Thymus (tissue), 11 donors: ENCODE measurements around the gene ZNF341. TPM values are rescaled to one million over a fixed set of nuclear protein-coding genes. Genes with fewer than 3 reads are reported as not detected.
A peak's percentile ranks its signal among the peaks of the same experiment; 100 is the strongest.

Source experiments
- DNase-seq, 9 donors: peaks; one replicate each; pipeline ENCODE4 v3.0.0-alpha.2; 2013; ENCODE audit warnings: low spot score in 9 of 9, low read depth in 6 of 9, missing footprints in 1 of 9
- H3K27ac ChIP-seq, 2 donors: one replicate each; pipeline ENCODE4 v1.5.1; 2013; ENCODE audit warnings: control low read depth in 1 of 2, low read depth in 1 of 2, low read length in 1 of 2, mild to moderate bottlenecking in 1 of 2, moderate library complexity in 1 of 2
- H3K27me3 ChIP-seq, 2 donors: one replicate each; pipeline ENCODE4 v1.5.1; 2013; ENCODE audit warnings: low read length in 1 of 2; ENCODE audit not compliant: control insufficient read depth in 2 of 2, insufficient read depth in 1 of 2
- H3K36me3 ChIP-seq, 2 donors: one replicate each; pipeline ENCODE4 v1.5.1; 2013; ENCODE audit warnings: low read length in 1 of 2, mild to moderate bottlenecking in 1 of 2, moderate library complexity in 1 of 2; ENCODE audit not compliant: control insufficient read depth in 2 of 2, insufficient read depth in 2 of 2
- H3K4me1 ChIP-seq, 2 donors: one replicate each; pipeline ENCODE4 v1.5.1; 2013; ENCODE audit warnings: low read length in 2 of 2; ENCODE audit not compliant: control insufficient read depth in 2 of 2, insufficient read depth in 2 of 2
- H3K4me3 ChIP-seq, 2 donors: one replicate each; pipeline ENCODE4 v1.5.1; 2013; ENCODE audit warnings: low read length in 2 of 2, control low read depth in 1 of 2, mild to moderate bottlenecking in 1 of 2
- H3K9me3 ChIP-seq, 2 donors: one replicate each; pipeline ENCODE4 v1.5.1; 2013; ENCODE audit warnings: low read length in 1 of 2, mild to moderate bottlenecking in 1 of 2; ENCODE audit not compliant: control insufficient read depth in 2 of 2, insufficient read depth in 1 of 2
- WGBS: extraction: QIAGEN DNeasy Blood & Tissue Kit; methylation state at CpG from one replicate; pipeline ENCODE4 v1.1.7; 2013; 5-methylcytosine and 5-hydroxymethylcytosine counted together
- polyA plus RNA-seq: library from polyadenylated mRNA; stranded (reverse); fragments of 200-250 nt; gene quantifications from one replicate; pipeline ENCODE4 v1.2.3, GENCODE V29; 2013
- total RNA-seq: library from RNA; stranded (reverse); fragments of 120-200 nt; gene quantifications from one replicate; pipeline ENCODE4 v1.2.4, GENCODE V29; 2013
- donor health status: healthy.

The ZNF341 gene
- total and polyA plus RNA-seq, 2 donors, result 1.6 to 4.7 TPM

DNA sequence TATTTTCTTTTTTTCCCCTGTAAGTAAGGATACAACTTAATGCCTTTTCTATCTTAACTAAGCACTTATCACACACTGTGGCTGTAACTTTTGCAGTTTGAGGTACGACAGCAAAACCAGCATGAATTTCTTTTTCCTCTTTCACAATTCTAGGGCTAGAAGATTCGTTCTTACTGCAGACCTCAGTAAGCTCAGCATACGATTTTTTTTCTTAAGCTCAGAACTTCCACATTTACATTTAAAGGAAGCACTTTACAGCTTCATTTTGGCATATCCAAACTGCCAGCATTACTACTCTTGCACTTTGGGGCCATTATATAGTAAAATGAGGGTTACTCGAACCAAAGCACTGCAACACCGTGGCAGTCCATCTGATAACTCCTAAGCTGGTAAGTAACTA lies 78.5 kb downstream of the ZNF341 start:
- Histone ChIP-seq H3K36me3 (peaks cover 0 to 6% of the 10 kb centered on the region in 2 donors), H3K27me3 (no peaks in the 10 kb centered on the region), H3K4me1 (peaks cover 23 to 32% of the 10 kb centered on the region in 2 donors), H3K9me3 (no peaks in the 10 kb centered on the region), H3K4me3 (no peak overlapping the region), H3K27ac (no peak overlapping the region)
- DNase-seq, result no peak
- 71% methylated on average over 5 of the region's 5 CpGs for whole genome bisulfite sequencing

- H3K4me3 ChIP-seq, result peak within 1 kb of the TSS; percentile 67 to 94
Observed at GRCh38 chr20:33810885-33811775, 79.3 kb downstream of the ZNF341 start, which contains the start of gene CHMP4B. Gene CHMP4B, plus strand, starts transcription at chr20:33811348. Its CDS starts 121 bp downstream, at chr20:33811469.

DNA sequence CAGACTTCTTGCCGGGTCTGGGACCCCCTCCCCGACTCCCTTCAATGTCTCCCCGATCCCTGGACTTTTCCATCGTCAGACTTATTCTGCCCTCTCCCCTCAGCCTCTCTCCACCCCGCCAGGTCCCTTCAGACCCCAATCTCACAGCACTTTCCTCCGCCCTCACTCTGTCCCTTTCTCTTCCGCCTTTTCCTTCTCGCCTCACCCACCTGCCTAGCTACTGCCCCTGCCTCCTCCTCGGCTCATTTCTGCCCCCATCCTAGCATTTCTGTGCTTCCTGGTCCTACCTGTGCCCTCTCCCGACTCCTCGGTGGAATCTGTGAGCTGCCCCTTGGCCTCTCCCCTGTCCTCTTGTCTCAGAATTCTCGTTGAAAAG lies 80.0 kb downstream of the ZNF341 start:
- WGBS, result under 1% methylated on average over 12 of the region's 12 CpGs
- H3K9me3 ChIP-seq, result no peaks in the 10 kb centered on the region
- H3K27me3 ChIP-seq, result no peaks in the 10 kb centered on the region
- peaks cover 27 to 41% of the 10 kb centered on the region in 2 donors for H3K4me1 ChIP-seq
- peak in 3 of 9 donors; percentile 11 to 65 (median 40) for DNase-seq
- peaks cover 0 to 11% of the 10 kb centered on the region in 2 donors for H3K36me3 ChIP-seq
- peak overlapping the region; percentile 67 to 94 for H3K4me3 ChIP-seq
- peak overlapping the region; percentile 62 to 89 for H3K27ac ChIP-seq

More at GRCh38 chr20:33810885-33811775, 79.3 kb downstream of the ZNF341 start, which contains the start of gene CHMP4B:
- Histone ChIP-seq H3K4me1 (peaks cover 27 to 41% of the 10 kb centered on the region in 2 donors), H3K27ac (peak within 1 kb of the TSS; percentile 62 to 89), H3K9me3 (no peaks in the 10 kb centered on the region), H3K36me3 (peaks cover 0 to 10% of the 10 kb centered on the region in 2 donors), H3K27me3 (no peaks in the 10 kb centered on the region)
- DNase-seq, result peak; percentile 96 to 99 (median 97)
- whole genome bisulfite sequencing, result 1% methylated on average over 71 of the region's 71 CpGs

GRCh38 chr20:33812152-33812849 lies 80.5 kb downstream of the ZNF341 start:
- Histone ChIP-seq H3K4me3 (peak overlapping the region; percentile 67 to 94), H3K9me3 (no peaks in the 10 kb centered on the region), H3K27me3 (no peaks in the 10 kb centered on the region), H3K27ac (peak overlapping the region; percentile 64 to 89), H3K4me1 (peaks cover 27 to 41% of the 10 kb centered on the region in 2 donors), H3K36me3 (peaks cover 0 to 11% of the 10 kb centered on the region in 2 donors)
- peak in 3 of 9 donors; percentile 19 to 64 (median 35) for DNase-seq
- WGBS, result 12% methylated on average over 14 of the region's 14 CpGs

DNA sequence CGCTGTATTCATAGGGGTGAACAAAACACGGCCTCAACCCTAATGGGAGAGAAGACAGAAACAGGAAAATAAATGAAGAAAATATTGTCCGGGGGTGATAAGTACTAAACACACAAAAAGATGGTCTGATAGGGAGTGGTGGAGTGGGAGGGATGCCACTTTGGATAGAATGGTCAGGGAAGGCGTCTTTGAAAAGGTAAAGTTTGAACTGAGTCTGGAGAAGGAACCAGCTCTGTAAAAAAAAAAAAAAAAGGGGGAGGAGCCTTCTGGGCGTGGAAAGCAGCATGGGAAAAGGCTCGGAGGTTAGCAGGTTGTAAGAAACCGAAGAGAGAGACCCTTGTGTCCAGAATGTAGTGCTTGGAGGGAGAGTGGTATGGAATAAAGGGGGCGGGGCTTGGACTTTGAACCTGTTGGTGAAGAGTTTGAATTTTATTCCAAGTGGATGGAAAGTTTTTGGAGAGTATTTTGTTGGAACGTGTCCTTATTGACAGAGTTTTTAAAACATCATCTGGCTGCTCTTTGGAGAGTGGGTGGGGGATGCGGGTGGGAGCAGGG lies 81.2 kb downstream of the ZNF341 start:
- peaks cover 0 to 11% of the 10 kb centered on the region in 2 donors for H3K36me3 ChIP-seq
- WGBS, result 55% methylated on average over 10 of the region's 10 CpGs
- peak overlapping the region; percentile 67 to 94 for H3K4me3 ChIP-seq
- H3K27ac ChIP-seq, result peak overlapping the region in 1 of 2 donors; percentile 89
- peaks cover 27 to 41% of the 10 kb centered on the region in 2 donors for H3K4me1 ChIP-seq
- peak in 1 of 9 donors; percentile 52 for DNase-seq
- H3K9me3 ChIP-seq, result no peaks in the 10 kb centered on the region
- H3K27me3 ChIP-seq, result no peaks in the 10 kb centered on the region

GRCh38 chr20:33814238-33814712 lies 82.5 kb downstream of the ZNF341 start:
- 40% methylated on average over 5 of the region's 5 CpGs for WGBS
- no peak overlapping the region for H3K4me3 ChIP-seq
- H3K27me3 ChIP-seq, result no peaks in the 10 kb centered on the region
- H3K4me1 ChIP-seq, result peaks cover 27 to 41% of the 10 kb centered on the region in 2 donors
- peak overlapping the region; percentile 46 to 62 for H3K27ac ChIP-seq
- no peaks in the 10 kb centered on the region for H3K9me3 ChIP-seq
- DNase-seq, result peak in 3 of 9 donors; percentile 21 to 56 (median 42)
- peaks cover 0 to 11% of the 10 kb centered on the region in 2 donors for H3K36me3 ChIP-seq

DNA sequence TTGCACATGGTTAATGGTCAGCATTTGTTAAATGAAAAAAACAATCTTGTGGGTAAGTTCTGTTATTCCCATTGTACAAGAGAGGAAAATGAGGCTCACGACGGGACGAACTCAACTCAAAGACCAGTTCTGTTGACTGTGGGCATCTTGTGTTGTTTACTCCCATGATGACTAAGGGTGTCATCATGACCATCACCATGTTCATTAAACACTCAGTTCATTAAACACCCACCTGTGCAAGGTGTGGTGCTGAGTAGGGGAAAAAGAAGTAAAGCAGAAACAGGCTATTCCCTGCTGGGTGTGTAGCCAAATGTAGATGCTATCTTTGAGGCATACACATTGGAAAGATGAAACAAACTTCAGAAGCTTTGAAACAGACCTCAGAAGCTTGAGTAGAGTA lies 83.9 kb downstream of the ZNF341 start:
- no peaks in the 10 kb centered on the region for H3K27me3 ChIP-seq

GRCh38 chr20:33816191-33816590 lies 84.4 kb downstream of the ZNF341 start:
- no peak overlapping the region for H3K27ac ChIP-seq
- 92% methylated on average over 1 of the region's 1 CpG for WGBS

More for the DNA sequence above, 83.9 kb downstream of the ZNF341 start:
- over 99% methylated on average over 3 of the region's 3 CpGs for WGBS
- no peak overlapping the region for H3K4me3 ChIP-seq
- peaks cover 27 to 41% of the 10 kb centered on the region in 2 donors for H3K4me1 ChIP-seq
- no peak overlapping the region for H3K27ac ChIP-seq
- no peak for DNase-seq
- H3K9me3 ChIP-seq, result no peaks in the 10 kb centered on the region
- H3K36me3 ChIP-seq, result peaks cover 0 to 11% of the 10 kb centered on the region in 2 donors

More at GRCh38 chr20:33816191-33816590, 84.4 kb downstream of the ZNF341 start:
- no peak for DNase-seq
- Histone ChIP-seq H3K4me1 (peaks cover 27 to 41% of the 10 kb centered on the region in 2 donors), H3K27me3 (no peaks in the 10 kb centered on the region), H3K36me3 (peaks cover 0 to 11% of the 10 kb centered on the region in 2 donors), H3K4me3 (no peak overlapping the region), H3K9me3 (no peaks in the 10 kb centered on the region)
